Left lung (tissue), 10 donors: Measurements from ENCODE around the gene HSD11B1. TPM values are rescaled to one million over a fixed set of nuclear protein-coding genes. Genes with fewer than 3 reads are reported as not detected.

Experiments used
- ATAC-seq: fragments of 200-7000 bp; cut with Tn5 transposase; one replicate; pipeline ENCODE4 v1.9.1; 2020; ENCODE audit warnings: moderate library complexity
- DNase-seq, 4 donors: peaks; one replicate each; pipeline ENCODE4 v3.0.0-alpha.2; 2013 to 2020
- H3K27ac ChIP-seq, 2 donors: fragments of 200-600 bp; sonication (generic) in 1 of 2; one replicate each; pipeline versions ENCODE4 v1.5.0 to v1.8.0; 2020 to 2021
- H3K27me3 ChIP-seq, 2 donors: fragments of 200-600 bp; sonication (generic) in 1 of 2; one replicate each; pipeline versions ENCODE4 v1.5.0 to v1.8.0; 2020 to 2021
- H3K36me3 ChIP-seq, 2 donors: fragments of 200-600 bp; sonication (generic) in 1 of 2; one replicate each; pipeline versions ENCODE4 v1.5.0 to v1.8.0; 2020 to 2021
- H3K4me1 ChIP-seq, 2 donors: fragments of 200-600 bp; one replicate each; pipeline ENCODE4 v1.8.0; 2021
- H3K4me3 ChIP-seq, 2 donors: fragments of 200-600 bp; sonication (generic) in 1 of 2; one replicate each; pipeline versions ENCODE4 v1.5.0 to v1.8.0; 2020 to 2021; ENCODE audit warnings: mild to moderate bottlenecking in 1 of 2
- H3K9me3 ChIP-seq, 2 donors: fragments of 200-600 bp; sonication (generic) in 1 of 2; one replicate each; pipeline versions ENCODE4 v1.5.0 to v1.8.0; 2020 to 2021
- intact Hi-C, 2 donors: fragments of 100-400 bp; cut with DNase I; formaldehyde crosslinking; loops; one replicate each; pipeline versions ENCODE4 v1.11.2 to v1.14.2; 2022
- polyA plus RNA-seq, 6 donors: library from polyadenylated mRNA; unstranded; fragments of 120-200 nt; gene quantifications; one replicate each; pipeline ENCODE4 v1.2.1, GENCODE V29; 2013; ENCODE audit not compliant: insufficient read length in 6 of 6
- total RNA-seq, 2 donors: library from RNA; stranded (reverse); fragmentation: NEBNext Ultra II Directional; extraction: Animal tissue kit (Norgen Biotek cat#: 25700); gene quantifications; one replicate each; pipeline ENCODE4 v1.2.1, GENCODE V29; 2021
- TF ChIP-seq, protein P1 (sequence below), 2 donors: fragments of 200-600 bp; sonication (generic) in 1 of 2; IDR thresholded peaks; one replicate each; pipeline versions ENCODE4 v1.5.0 to v1.8.0; 2021; ENCODE audit warnings: antibody characterized with exemption in 2 of 2
- donor health status: DM: no; HTN: yes; CAD: no.
- donor health status: DM: no; HTN: no; CAD: no.

Gene HSD11B1
- total and polyA plus RNA-seq, 8 donors: 5.1 to 30.7 (median 7.0) TPM

DNA sequence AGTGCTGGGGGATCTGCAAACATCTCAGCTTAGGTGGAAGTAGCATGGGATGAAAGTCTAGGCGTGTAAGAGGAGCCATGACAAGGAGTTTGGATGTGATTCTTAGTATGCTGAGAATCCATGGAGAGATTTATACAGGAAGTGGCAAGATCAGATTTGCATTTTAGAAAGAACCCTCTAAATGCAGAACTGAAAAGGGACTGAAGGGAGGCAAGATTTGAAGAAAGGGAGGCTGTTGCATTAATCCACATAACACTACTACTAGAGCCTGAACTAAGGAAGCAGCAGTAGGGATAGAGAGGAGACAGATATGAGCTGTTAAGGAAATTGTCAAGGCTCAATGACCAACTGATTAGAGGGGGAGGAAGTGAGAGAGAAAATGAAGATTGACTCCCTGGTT, 69.9 kb downstream of the HSD11B1 start:
- Histone ChIP-seq H3K36me3 (peaks cover 0 to 40% of the 10 kb centered on the region in 2 donors), H3K4me3 (no peak overlapping the region), H3K9me3 (no peaks in the 10 kb centered on the region), H3K27ac (no peak overlapping the region), H3K27me3 (no peaks in the 10 kb centered on the region), H3K4me1 (peaks cover 1 to 6% of the 10 kb centered on the region in 2 donors)
- TF ChIP-seq, protein P1, sequence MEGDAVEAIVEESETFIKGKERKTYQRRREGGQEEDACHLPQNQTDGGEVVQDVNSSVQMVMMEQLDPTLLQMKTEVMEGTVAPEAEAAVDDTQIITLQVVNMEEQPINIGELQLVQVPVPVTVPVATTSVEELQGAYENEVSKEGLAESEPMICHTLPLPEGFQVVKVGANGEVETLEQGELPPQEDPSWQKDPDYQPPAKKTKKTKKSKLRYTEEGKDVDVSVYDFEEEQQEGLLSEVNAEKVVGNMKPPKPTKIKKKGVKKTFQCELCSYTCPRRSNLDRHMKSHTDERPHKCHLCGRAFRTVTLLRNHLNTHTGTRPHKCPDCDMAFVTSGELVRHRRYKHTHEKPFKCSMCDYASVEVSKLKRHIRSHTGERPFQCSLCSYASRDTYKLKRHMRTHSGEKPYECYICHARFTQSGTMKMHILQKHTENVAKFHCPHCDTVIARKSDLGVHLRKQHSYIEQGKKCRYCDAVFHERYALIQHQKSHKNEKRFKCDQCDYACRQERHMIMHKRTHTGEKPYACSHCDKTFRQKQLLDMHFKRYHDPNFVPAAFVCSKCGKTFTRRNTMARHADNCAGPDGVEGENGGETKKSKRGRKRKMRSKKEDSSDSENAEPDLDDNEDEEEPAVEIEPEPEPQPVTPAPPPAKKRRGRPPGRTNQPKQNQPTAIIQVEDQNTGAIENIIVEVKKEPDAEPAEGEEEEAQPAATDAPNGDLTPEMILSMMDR (IDR thresholded peaks at IDR 0.05): no peak
- ATAC-seq (no peak), DNase-seq (no peak)
- intact Hi-C loops: no loop called here

DNA sequence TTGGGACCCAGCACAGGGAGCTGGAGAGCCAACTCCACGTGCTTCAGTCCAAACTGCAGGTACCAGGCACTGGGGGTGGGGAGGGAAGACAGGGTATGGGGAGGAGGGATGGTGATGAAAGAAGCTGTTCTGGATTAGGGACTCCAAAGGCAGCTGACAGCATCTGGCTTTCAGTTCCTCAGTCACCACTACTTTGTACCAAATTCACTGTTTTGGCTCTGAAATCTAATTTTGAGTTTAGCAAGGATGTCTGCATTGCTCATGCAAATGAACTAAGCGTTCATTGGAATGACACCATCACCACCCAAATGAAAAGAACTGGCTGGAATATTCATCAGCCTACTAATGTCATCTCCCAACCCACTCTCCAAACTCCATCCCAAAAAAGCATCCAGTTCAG, 71.0 kb downstream of the HSD11B1 start:
- intact Hi-C loops: no loop called here
- Histone ChIP-seq H3K4me3 (no peak overlapping the region), H3K36me3 (peaks cover 0 to 40% of the 10 kb centered on the region in 2 donors), H3K27ac (no peak overlapping the region), H3K4me1 (no peaks in the 10 kb centered on the region), H3K9me3 (no peaks in the 10 kb centered on the region), H3K27me3 (no peaks in the 10 kb centered on the region)
- TF ChIP-seq, protein P1 (IDR thresholded peaks at IDR 0.05): no peak
- ATAC-seq: no peak
- no peak for DNase-seq

DNA sequence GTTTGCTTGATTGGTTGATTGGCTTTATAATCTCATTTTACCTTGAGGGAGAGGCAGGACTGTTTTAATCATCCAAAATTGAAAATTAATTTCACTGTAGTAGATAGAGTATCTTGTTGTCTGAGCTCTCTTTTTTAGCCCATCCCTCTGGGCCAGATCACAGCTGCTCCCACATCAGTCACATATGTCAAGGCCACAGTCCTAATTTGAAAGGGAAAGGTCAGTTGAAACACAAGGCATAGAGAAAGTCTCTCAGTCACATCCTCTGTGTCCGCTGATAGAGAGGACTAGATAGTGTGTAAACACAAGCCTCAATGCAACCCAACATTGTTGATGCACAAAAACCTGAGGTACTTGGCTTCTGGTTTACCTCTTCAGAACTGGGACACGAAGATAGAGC, 72.9 kb downstream of the HSD11B1 start:
- intact Hi-C loops: no loop called here

DNA sequence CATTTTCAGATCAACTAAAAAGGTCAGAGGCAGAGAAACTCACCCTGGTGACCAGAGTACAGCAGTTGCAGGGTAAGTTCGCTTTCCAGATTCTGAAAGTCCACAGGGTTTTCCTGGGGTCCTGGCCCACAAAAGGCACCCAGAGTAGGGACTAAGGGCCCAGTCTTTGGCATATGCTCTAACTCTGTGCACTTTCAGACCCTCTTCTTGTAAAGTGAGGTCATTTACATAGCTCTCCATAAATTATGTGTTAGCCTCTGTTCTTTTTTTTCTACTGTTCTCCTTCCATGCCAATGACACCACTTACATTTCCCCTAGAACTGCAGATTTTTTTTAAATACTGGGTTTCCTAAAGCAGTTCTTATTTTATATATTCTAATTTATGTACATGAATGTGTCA, 73.5 kb downstream of the HSD11B1 start:
- no peak overlapping the region for H3K4me3 ChIP-seq
- H3K27me3 ChIP-seq: no peaks in the 10 kb centered on the region
- DNase-seq: no peak
- TF ChIP-seq, protein P1 (IDR thresholded peaks at IDR 0.05): no peak
- no peak overlapping the region for H3K27ac ChIP-seq
- intact Hi-C loops: no loop called here
- no peaks in the 10 kb centered on the region for H3K9me3 ChIP-seq
- no peak for ATAC-seq
- peaks cover 0 to 50% of the 10 kb centered on the region in 2 donors for H3K36me3 ChIP-seq
- H3K4me1 ChIP-seq: peaks cover 0 to 1% of the 10 kb centered on the region in 2 donors

More for the DNA sequence above, 72.9 kb downstream of the HSD11B1 start:
- no peaks in the 10 kb centered on the region for H3K27me3 ChIP-seq
- DNase-seq (no peak), ATAC-seq (no peak)
- no peak overlapping the region for H3K27ac ChIP-seq
- peaks cover 0 to 49% of the 10 kb centered on the region in 2 donors for H3K36me3 ChIP-seq
- H3K4me1 ChIP-seq: no peaks in the 10 kb centered on the region
- no peaks in the 10 kb centered on the region for H3K9me3 ChIP-seq
- H3K4me3 ChIP-seq: no peak overlapping the region
- TF ChIP-seq, protein P1 (IDR thresholded peaks at IDR 0.05): no peak

DNA sequence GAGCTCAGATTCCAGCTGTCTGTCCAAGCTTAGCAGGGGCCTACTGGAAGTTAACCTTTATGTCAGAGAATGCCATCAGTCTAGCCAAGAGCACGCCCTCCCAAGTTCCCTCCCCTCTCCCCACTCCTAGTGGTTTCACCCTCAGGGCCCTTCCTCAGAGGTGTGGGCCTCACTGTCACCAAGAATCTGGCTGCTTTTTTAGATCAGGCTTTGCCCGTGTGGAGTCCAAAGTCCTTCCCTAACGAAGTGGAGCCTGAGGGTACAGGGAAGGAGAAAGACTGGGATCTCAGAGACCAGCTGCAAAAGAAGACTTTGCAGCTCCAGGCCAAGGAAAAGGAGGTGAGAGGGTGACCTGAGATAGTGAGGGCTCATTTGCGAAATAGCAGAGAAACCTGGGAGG, 75.6 kb downstream of the HSD11B1 start:
- peaks cover 7 to 18% of the 10 kb centered on the region in 2 donors for H3K4me1 ChIP-seq
- TF ChIP-seq, protein P1 (IDR thresholded peaks at IDR 0.05): no peak
- ATAC-seq (no peak), DNase-seq (no peak)
- no peaks in the 10 kb centered on the region for H3K27me3 ChIP-seq
- H3K4me3 ChIP-seq: no peak overlapping the region
- H3K36me3 ChIP-seq: peaks cover 0 to 48% of the 10 kb centered on the region in 2 donors
- H3K9me3 ChIP-seq: no peaks in the 10 kb centered on the region
- intact Hi-C loops: no loop called here
- H3K27ac ChIP-seq: no peak overlapping the region
